GM20000 (cell line): ENCODE data around the gene SLC9C1.
A peak's percentile ranks its signal among the peaks of the same experiment; 100 is the strongest.

Source experiments
- DNase-seq: peaks from one replicate; pipeline ENCODE4 v3.0.0; 2012; ENCODE audit warnings: low spot score
- CTCF ChIP-seq: IDR thresholded peaks from 2 replicates; pipeline ENCODE4 v1.5.1; 2012; ENCODE audit warnings: mild to moderate bottlenecking, control low read depth; ENCODE audit errors: extremely low read depth, missing control alignments

The SLC9C1 gene

GRCh38 chr3:112111785-112112402, 182.1 kb downstream of the SLC9C1 start:
- peak; percentile 63 for TF ChIP-seq CTCF
- DNase-seq: peak; percentile 75

- TF ChIP-seq CTCF: no peak
- DNase-seq: no peak
These were observed 184.7 kb downstream of the SLC9C1 start for GRCh38 chr3:112109322-112109721.

GRCh38 chr3:112104774-112105173, 189.2 kb downstream of the SLC9C1 start:
- no peak for DNase-seq
- TF ChIP-seq CTCF: no peak

- DNase-seq: no peak
- TF ChIP-seq CTCF: no peak
These were observed 192.1 kb downstream of the SLC9C1 start for GRCh38 chr3:112101916-112102315.

- no peak for DNase-seq
- TF ChIP-seq CTCF: no peak
These were observed 196.6 kb downstream of the SLC9C1 start for GRCh38 chr3:112097378-112097777.

GRCh38 chr3:112096176-112096575, 197.8 kb downstream of the SLC9C1 start:
- no peak for TF ChIP-seq CTCF
- no peak for DNase-seq

GRCh38 chr3:112095731-112096130, 198.3 kb downstream of the SLC9C1 start:
- no peak for TF ChIP-seq CTCF
- DNase-seq: no peak

- no peak for DNase-seq
- TF ChIP-seq CTCF: no peak
These were observed 200.9 kb downstream of the SLC9C1 start for GRCh38 chr3:112093180-112093522.
